Testis (tissue), 2 donors: ENCODE data around the gene TMEM106A.
"Not testable (repeated sequence)": the region's sequence is repeated elsewhere in the genome, so short reads cannot be mapped to it uniquely, and the experiment has no call there.

Source experiments
- CTCF ChIP-seq, 3 experiments: fragments of 450-650 bp in 2 of 3; fragments of 200-600 bp in 1 of 3; sonication (generic) in 1 of 3; IDR thresholded peaks; one replicate each; pipeline ENCODE4 v1.5.1; 2016 to 2019; ENCODE audit warnings: antibody characterized with exemption in 3 of 3, mild to moderate bottlenecking in 2 of 3, moderate library complexity in 1 of 3
- POLR2A ChIP-seq: fragments of 450-650 bp; IDR thresholded peaks from one replicate; pipeline ENCODE4 v1.6.1; 2017; ENCODE audit warnings: antibody characterized with exemption, mild to moderate bottlenecking, moderate library complexity

GRCh38 chr17:43240596-43241352 is 29.1 kb downstream of the TMEM106A start:
- TF ChIP-seq CTCF (IDR thresholded peaks at IDR 0.05); POLR2A: not testable (repeated sequence)
